Activated T-cell treated with anti-CD3 and anti-CD28 coated beads, Interleukin-2, amount 50 U/mL, for 24 hours (primary cell): ENCODE results near the gene KLHDC4.
A peak's percentile ranks its signal among the peaks of the same experiment; 100 is the strongest.
"Not testable (repeated sequence)": the region's sequence is repeated elsewhere in the genome, so short reads cannot be mapped to it uniquely, and the experiment has no call there.

Source experiments
- DNase-seq: peaks from one replicate; pipeline ENCODE4 v3.0.0-alpha.2; 2020
- H3K27ac Mint-ChIP-seq: 2 replicates; pipeline ENCODE4 v1.8.0; 2020; ENCODE audit warnings: mild to moderate bottlenecking, mixed read lengths
- H3K27me3 Mint-ChIP-seq: 2 replicates; pipeline ENCODE4 v1.8.0; 2020; ENCODE audit warnings: mixed read lengths
- H3K36me3 Mint-ChIP-seq: 2 replicates; pipeline ENCODE4 v1.8.0; 2020; ENCODE audit warnings: low read depth, mixed read lengths
- H3K4me1 Mint-ChIP-seq: 2 replicates; pipeline ENCODE4 v1.8.0; 2020; ENCODE audit warnings: low read depth, mixed read lengths
- H3K4me3 Mint-ChIP-seq: 2 replicates; pipeline ENCODE4 v1.8.0; 2020; ENCODE audit warnings: mild to moderate bottlenecking, moderate library complexity, mixed read lengths
- H3K9me3 Mint-ChIP-seq: 2 replicates; pipeline ENCODE4 v1.8.0; 2020; ENCODE audit warnings: mixed read lengths

The KLHDC4 gene

DNA sequence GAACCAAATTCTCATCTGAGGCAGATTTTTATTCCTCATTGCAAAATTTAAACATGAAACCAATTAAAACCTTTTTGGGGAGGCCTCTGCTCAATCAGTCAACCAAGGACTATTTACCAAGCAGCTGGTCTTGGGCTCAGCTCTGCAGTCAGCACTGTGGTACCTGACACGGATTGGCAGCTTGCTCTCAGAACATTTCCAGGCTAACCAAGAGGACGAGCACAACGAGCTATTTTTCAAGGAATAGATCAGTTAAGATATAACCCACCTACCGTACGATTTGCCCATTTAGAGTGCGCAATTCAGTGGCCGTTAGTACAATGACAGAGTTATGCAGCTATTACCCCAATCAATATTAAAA lies 26.4 kb upstream of the KLHDC4 start:
- no peak for DNase-seq
- H3K27ac Mint-ChIP-seq = no peak overlapping the region
- no peaks in the 10 kb centered on the region for H3K4me1 Mint-ChIP-seq
- H3K9me3 Mint-ChIP-seq = no peaks in the 10 kb centered on the region
- H3K4me3 Mint-ChIP-seq = no peak overlapping the region
- no peaks in the 10 kb centered on the region for H3K36me3 Mint-ChIP-seq
- no peaks in the 10 kb centered on the region for H3K27me3 Mint-ChIP-seq

DNA sequence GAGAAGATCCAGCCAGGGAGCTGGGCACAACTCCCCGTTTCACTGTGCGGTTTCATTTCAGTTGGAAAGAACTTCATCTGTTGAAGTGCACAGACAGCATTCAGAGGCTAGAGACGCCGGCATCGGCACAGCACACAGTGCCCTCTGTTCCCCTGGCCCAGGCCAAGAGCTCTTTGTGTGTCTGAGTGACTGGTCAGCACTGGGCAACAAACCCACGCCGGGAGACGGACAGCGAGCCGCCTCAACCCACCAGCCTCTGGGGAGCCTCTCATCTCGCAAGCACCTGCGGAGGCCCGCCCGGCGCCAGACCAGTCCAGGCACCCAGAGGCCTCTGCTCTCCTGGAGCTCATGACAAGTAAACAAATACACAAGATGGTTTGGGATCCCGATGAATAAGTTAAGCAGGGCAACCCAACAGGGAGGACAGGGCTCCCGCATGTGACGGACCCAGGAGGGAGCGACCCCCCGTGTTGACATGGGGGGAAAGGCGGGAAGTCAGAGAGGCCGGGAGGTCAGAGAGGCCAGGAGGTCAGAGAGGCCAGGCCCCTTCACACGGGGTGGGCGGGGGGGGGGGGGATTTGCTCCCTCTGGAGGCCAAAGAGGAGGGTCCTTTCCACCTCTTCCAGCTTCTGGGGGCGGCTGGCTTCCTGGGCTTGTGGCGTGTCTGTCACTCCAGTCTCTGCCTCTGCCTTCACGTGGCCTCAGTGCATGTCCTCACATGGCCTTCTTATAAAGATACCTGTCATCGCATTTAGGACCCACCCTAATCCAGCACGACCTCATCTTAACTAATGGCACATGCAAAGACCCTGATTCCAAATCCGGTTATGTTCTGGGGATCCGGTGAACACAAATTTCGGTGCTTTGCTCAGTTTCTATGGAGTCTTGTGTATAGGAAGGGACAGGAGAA lies 25.8 kb upstream of the KLHDC4 start:
- Mint-ChIP-seq H3K27me3 (no peaks in the 10 kb centered on the region), H3K27ac (no peak overlapping the region), H3K9me3 (no peaks in the 10 kb centered on the region), H3K36me3 (no peaks in the 10 kb centered on the region), H3K4me1 (no peaks in the 10 kb centered on the region), H3K4me3 (no peak overlapping the region)
- no peak for DNase-seq

DNA sequence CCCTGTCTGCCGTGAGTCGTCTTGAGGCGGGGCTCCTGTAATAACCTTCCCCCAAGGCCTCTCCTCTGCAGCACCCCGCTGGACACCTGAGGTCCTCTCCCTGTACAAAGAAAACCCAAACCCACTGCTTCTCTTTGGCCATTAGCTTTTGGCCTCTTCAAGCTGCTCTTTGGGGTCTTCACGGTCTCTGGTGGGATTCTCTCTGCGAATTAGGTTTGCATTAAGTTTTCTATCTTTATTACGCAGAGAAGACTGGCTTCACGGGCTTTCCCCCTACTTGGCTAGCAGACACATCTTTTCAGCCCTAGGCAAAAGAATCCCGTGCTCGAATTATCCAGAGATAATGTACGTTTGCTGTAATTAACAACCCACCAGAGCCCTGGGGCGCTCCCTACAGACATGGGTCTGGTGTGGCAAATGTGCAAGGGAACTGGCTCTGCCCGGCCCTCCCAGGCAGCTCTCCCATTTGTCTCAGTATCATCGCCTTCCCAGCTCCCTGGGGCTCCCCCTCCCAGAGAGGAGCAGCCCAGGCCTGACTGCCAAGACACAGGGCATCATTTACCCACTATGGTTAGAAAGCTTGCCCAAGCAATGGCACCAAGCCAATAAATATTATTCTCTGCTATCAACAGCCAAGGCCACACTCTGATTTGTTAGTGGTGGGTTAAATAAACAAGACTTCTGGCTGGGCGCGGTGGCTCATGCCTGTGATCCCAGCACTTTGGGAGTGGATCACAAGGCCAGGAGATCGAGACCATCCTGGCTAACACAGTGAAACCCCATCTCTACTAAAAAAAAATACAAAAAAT lies 24.7 kb upstream of the KLHDC4 start:
- H3K4me1 Mint-ChIP-seq = no peaks in the 10 kb centered on the region
- no peak overlapping the region for H3K27ac Mint-ChIP-seq
- DNase-seq = no peak
- no peaks in the 10 kb centered on the region for H3K27me3 Mint-ChIP-seq
- no peaks in the 10 kb centered on the region for H3K9me3 Mint-ChIP-seq
- no peak overlapping the region for H3K4me3 Mint-ChIP-seq
- no peaks in the 10 kb centered on the region for H3K36me3 Mint-ChIP-seq

DNA sequence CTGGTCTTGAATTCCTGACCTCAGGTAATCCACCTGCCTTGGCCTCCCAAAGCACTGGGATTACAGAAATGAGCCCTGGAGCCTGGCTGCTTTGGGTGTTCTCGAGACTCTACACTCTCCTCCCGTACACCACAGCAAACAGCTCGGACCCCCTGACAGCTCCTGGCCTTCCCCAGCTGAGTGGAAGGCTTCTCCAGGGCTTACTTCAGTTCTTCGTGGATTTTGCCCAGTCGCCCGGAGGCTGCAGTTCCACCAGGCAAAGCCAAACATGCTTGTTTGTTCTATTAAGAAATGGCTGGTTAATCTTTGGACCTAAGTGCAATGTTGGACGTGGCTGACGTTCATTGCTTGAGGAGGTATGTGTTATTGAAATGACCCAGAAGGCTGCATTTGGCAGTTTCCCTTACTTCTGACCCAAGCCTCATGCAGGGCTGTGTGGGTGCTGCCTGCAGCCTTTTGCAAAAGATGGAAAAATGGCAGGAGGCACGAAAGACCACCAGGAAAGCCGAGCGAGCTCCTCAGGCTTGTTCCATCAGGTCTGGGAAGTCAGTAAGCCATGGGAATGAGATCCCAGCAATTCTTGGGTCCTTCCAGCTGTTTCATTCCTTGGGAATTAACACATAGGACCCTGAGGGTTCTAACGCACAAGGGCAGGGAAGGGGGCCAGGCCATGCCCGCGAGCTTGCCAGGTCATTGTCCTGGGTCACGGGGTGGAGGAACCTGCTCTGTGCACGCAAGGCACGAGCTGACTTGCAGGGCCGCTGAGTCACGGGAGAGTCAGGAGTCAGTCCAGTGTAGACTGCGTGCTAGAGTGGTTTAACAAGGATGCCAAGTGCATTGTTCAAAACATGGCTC lies 23.9 kb upstream of the KLHDC4 start:
- no peaks in the 10 kb centered on the region for H3K36me3 Mint-ChIP-seq
- H3K4me1 Mint-ChIP-seq = no peaks in the 10 kb centered on the region
- no peak for DNase-seq
- no peaks in the 10 kb centered on the region for H3K9me3 Mint-ChIP-seq
- no peak overlapping the region for H3K27ac Mint-ChIP-seq
- no peak overlapping the region for H3K4me3 Mint-ChIP-seq
- no peaks in the 10 kb centered on the region for H3K27me3 Mint-ChIP-seq

GRCh38 chr16:87788730-87789436 lies 23.1 kb upstream of the KLHDC4 start:
- H3K36me3 Mint-ChIP-seq, H3K4me3 Mint-ChIP-seq, H3K9me3 Mint-ChIP-seq, H3K27ac Mint-ChIP-seq, H3K4me1 Mint-ChIP-seq, DNase-seq, H3K27me3 Mint-ChIP-seq: not testable (repeated sequence)

GRCh38 chr16:87787451-87788091 lies 21.8 kb upstream of the KLHDC4 start:
- not testable (repeated sequence) for H3K4me3 Mint-ChIP-seq, H3K36me3 Mint-ChIP-seq, H3K27me3 Mint-ChIP-seq, DNase-seq, H3K4me1 Mint-ChIP-seq, H3K9me3 Mint-ChIP-seq, H3K27ac Mint-ChIP-seq

- H3K27ac Mint-ChIP-seq = no peak overlapping the region
- no peak for DNase-seq
Measured at GRCh38 chr16:87784812-87785211, 19.0 kb upstream of the KLHDC4 start.

GRCh38 chr16:87782033-87782432 lies 16.2 kb upstream of the KLHDC4 start:
- no peaks in the 10 kb centered on the region for H3K9me3 Mint-ChIP-seq
- no peak overlapping the region for H3K4me3 Mint-ChIP-seq
- H3K36me3 Mint-ChIP-seq = peaks cover 1% of the 10 kb centered on the region
- peaks cover 46% of the 10 kb centered on the region for H3K4me1 Mint-ChIP-seq
- no peaks in the 10 kb centered on the region for H3K27me3 Mint-ChIP-seq
- DNase-seq = no peak
- H3K27ac Mint-ChIP-seq = no peak overlapping the region

More at GRCh38 chr16:87784812-87785211, 19.0 kb upstream of the KLHDC4 start:
- Mint-ChIP-seq H3K9me3 (no peaks in the 10 kb centered on the region), H3K4me3 (no peak overlapping the region), H3K27me3 (no peaks in the 10 kb centered on the region), H3K36me3 (no peaks in the 10 kb centered on the region), H3K4me1 (peaks cover 20% of the 10 kb centered on the region)

- H3K9me3 Mint-ChIP-seq = no peaks in the 10 kb centered on the region
- peaks cover 51% of the 10 kb centered on the region for H3K4me1 Mint-ChIP-seq
- DNase-seq = peak; percentile 64
- H3K27me3 Mint-ChIP-seq = no peaks in the 10 kb centered on the region
- peak overlapping the region; percentile 99 for H3K27ac Mint-ChIP-seq
- H3K4me3 Mint-ChIP-seq = peak overlapping the region; percentile 63
- peaks cover 1% of the 10 kb centered on the region for H3K36me3 Mint-ChIP-seq
Measured at GRCh38 chr16:87780385-87780989, 14.7 kb upstream of the KLHDC4 start.

- Mint-ChIP-seq H3K9me3 (no peaks in the 10 kb centered on the region), H3K36me3 (peaks cover 1% of the 10 kb centered on the region), H3K4me1 (peaks cover 58% of the 10 kb centered on the region), H3K27me3 (no peaks in the 10 kb centered on the region), H3K27ac (peak overlapping the region; percentile 99), H3K4me3 (peak overlapping the region; percentile 76)
- DNase-seq = peak; percentile 98
Measured at GRCh38 chr16:87778830-87779579, 13.2 kb upstream of the KLHDC4 start.

- peak; percentile 60 for DNase-seq
- Mint-ChIP-seq H3K9me3 (no peaks in the 10 kb centered on the region), H3K4me3 (peak overlapping the region; percentile 76), H3K4me1 (peaks cover 58% of the 10 kb centered on the region), H3K27ac (peak overlapping the region; percentile 99), H3K36me3 (peaks cover 1% of the 10 kb centered on the region), H3K27me3 (no peaks in the 10 kb centered on the region)
Measured at GRCh38 chr16:87778476-87778829, 12.7 kb upstream of the KLHDC4 start.

DNA sequence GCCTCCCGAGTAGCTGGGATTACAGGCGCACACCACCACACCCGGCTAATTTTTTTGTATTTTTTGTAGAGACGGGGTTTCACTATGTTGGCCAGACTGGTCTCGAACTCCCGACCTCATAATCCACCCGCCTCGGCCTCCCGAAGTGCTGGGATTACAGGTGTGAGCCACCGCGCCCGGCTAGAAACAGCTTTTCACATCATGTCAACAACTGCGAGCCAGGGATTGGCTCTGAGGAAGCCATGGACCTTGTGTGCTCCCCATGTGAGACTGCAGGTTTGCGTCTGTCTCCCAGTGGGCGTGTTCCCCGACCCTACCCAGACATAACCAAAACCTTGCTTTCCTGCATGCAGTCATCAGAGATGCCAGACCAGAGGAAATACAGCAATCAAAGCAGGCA lies 8.1 kb upstream of the KLHDC4 start:
- H3K9me3 Mint-ChIP-seq, H3K4me3 Mint-ChIP-seq, H3K27ac Mint-ChIP-seq, DNase-seq, H3K27me3 Mint-ChIP-seq, H3K36me3 Mint-ChIP-seq: not testable (repeated sequence)
- H3K4me1 Mint-ChIP-seq = peaks cover 32% of the 10 kb centered on the region

DNA sequence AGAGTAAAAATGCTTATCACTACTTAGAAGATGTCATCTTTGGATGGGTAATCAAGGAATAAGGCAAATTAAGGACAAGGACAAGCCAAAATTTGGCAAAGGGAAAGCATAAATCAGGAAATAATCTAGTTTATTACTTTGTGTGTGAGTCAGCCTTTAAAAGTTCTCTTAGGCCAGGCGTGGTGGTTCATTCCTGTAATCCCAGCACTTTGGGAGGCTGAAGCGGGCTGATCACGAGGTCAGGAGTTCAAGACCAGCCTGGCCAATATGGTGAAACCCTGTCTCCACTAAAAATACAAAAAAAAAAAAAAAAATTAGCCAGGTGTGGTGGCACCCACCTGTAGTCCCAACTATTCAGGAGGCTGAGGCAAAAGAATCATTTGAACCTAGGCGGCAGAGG lies 1.7 kb upstream of the KLHDC4 start:
- Mint-ChIP-seq H3K4me3 (peak overlapping the region; percentile 99), H3K36me3 (peaks cover 33% of the 10 kb centered on the region), H3K27ac (peak overlapping the region; percentile 99), H3K4me1 (peaks cover 30% of the 10 kb centered on the region)
- H3K27me3 Mint-ChIP-seq, H3K9me3 Mint-ChIP-seq, DNase-seq: not testable (repeated sequence)
